Measurements from ENCODE around the gene HESX1.

HESX1 gene

GRCh38 chr3:57199895-57200297 is at the start of gene HESX1:
TSS of gene HESX1 (minus strand) at chr3:57199978. CDS start at chr3:57199918, 60 bp downstream.
- no peak within 1 kb of the TSS for H3K27ac ChIP-seq (ENCODE audit: low read length)
- H3K4me3 ChIP-seq (ENCODE audit: low read length): no peak within 1 kb of the TSS
- WGBS (ENCODE audit: insufficient coverage, insufficient read length): no CpG with 5 or more reads among the region's 4 CpGs
- H3K27me3 ChIP-seq (ENCODE audit: control insufficient read depth, insufficient read depth, low read length): no peaks in the 10 kb centered on the region
- peak; percentile 77 for DNase-seq (ENCODE audit: low read depth, low spot score)
- no peaks in the 10 kb centered on the region for H3K9me3 ChIP-seq (ENCODE audit: control insufficient read depth, insufficient read depth, low read length)
- no peaks in the 10 kb centered on the region for H3K36me3 ChIP-seq (ENCODE audit: control insufficient read depth, insufficient read depth, low read length)
- H3K4me1 ChIP-seq (ENCODE audit: control insufficient read depth, insufficient read depth, low read length): no peaks in the 10 kb centered on the region; the same call in 1 of the 2 replicates

- WGBS (ENCODE audit: insufficient coverage, insufficient read length): no CpG with 5 or more reads among the region's 2 CpGs
- Histone ChIP-seq H3K36me3 (ENCODE audit: control insufficient read depth, insufficient read depth, low read length) (no peaks in the 10 kb centered on the region), H3K27me3 (ENCODE audit: control insufficient read depth, insufficient read depth, low read length) (no peaks in the 10 kb centered on the region), H3K4me3 (ENCODE audit: low read length) (no peak overlapping the region), H3K27ac (ENCODE audit: low read length) (no peak overlapping the region), H3K4me1 (ENCODE audit: control insufficient read depth, insufficient read depth, low read length) (no peaks in the 10 kb centered on the region), H3K9me3 (ENCODE audit: control insufficient read depth, insufficient read depth, low read length) (no peaks in the 10 kb centered on the region)
- DNase-seq (ENCODE audit: low read depth, low spot score): no peak
Measured at GRCh38 chr3:57244946-57245345, 45.2 kb upstream of the HESX1 start.

DNA sequence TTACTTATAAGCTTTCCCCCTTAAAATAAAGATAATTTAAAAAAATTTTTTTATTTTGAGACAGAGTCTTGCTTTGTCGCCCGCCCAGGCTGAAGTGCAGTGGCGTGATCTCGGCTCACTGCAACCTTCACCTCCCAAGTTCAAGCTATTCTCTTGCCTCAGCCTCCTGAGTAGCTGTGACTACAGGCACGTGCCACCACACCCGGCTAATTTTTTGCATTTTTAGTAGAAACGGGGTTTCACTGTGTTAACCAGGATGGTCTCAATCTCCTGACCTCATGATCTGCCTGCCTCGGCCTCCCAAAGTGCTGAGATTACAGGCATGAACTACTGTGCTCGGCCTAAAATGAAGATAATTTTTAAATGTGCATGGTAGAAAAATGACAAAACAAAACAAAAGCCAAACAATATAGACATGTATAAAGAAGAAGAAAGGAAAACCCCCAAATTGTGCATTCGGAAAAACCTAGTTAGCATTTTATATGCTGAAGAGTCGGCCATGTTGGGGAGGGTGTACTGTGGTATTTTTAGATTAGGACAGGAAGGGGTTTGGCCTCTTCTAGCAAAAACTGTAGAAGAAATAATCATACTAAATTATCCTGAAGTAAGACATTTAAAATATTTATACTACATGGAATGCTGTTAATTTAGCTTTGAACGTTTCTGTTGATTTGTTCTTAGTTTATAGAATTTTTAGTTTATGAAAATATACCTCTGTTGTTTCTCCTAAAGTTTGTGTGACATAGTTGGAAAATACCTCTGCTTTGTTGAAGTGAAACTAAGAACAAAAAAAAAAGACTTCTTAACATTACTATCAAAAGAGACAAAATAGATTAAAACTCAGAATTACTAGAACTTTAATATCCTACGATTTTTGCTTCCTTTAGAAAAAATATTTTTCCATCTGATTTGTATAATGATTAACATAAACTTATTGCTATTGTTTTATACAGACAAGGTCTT is 35.1 kb upstream of the HESX1 start:
- H3K4me3 ChIP-seq (ENCODE audit: low read length): no peak overlapping the region
- no peaks in the 10 kb centered on the region for H3K27me3 ChIP-seq (ENCODE audit: control insufficient read depth, insufficient read depth, low read length)
- no peaks in the 10 kb centered on the region for H3K4me1 ChIP-seq (ENCODE audit: control insufficient read depth, insufficient read depth, low read length)
- H3K36me3 ChIP-seq (ENCODE audit: control insufficient read depth, insufficient read depth, low read length): no peaks in the 10 kb centered on the region
- H3K9me3 ChIP-seq (ENCODE audit: control insufficient read depth, insufficient read depth, low read length): no peaks in the 10 kb centered on the region
- WGBS (ENCODE audit: insufficient coverage, insufficient read length): no CpG with 5 or more reads among the region's 13 CpGs
- DNase-seq (ENCODE audit: low read depth, low spot score): no peak
- no peak overlapping the region for H3K27ac ChIP-seq (ENCODE audit: low read length)

DNA sequence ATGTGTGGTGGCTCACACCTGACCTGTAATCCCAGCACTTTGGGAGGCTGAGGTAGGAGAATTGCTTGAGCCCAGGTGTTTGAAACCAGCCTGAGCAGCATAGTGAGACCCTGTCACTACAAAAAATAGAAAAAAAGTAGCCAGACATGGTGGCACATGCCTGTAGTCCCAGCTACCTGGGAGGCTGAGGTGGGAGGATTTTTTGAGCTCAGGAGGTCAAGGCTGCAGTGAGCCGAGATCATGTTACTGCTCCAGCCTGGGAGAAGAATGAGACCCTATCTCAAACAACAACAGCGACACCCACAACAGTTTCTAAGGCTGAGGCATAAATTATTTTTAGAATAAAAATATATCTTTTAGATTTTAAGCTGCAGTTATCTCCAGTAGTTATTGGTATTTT is 34.0 kb upstream of the HESX1 start:
- Histone ChIP-seq H3K36me3 (ENCODE audit: control insufficient read depth, insufficient read depth, low read length) (no peaks in the 10 kb centered on the region), H3K9me3 (ENCODE audit: control insufficient read depth, insufficient read depth, low read length) (no peaks in the 10 kb centered on the region), H3K4me1 (ENCODE audit: control insufficient read depth, insufficient read depth, low read length) (no peaks in the 10 kb centered on the region), H3K4me3 (ENCODE audit: low read length) (no peak overlapping the region), H3K27ac (ENCODE audit: low read length) (no peak overlapping the region), H3K27me3 (ENCODE audit: control insufficient read depth, insufficient read depth, low read length) (no peaks in the 10 kb centered on the region)
- DNase-seq (ENCODE audit: low read depth, low spot score): no peak
- no CpG with 5 or more reads among the region's 2 CpGs for WGBS (ENCODE audit: insufficient coverage, insufficient read length)

- no CpG with 5 or more reads among the region's 2 CpGs for WGBS (ENCODE audit: insufficient coverage, insufficient read length)
- Histone ChIP-seq H3K4me1 (ENCODE audit: control insufficient read depth, insufficient read depth, low read length) (no peaks in the 10 kb centered on the region), H3K4me3 (ENCODE audit: low read length) (no peak overlapping the region), H3K36me3 (ENCODE audit: control insufficient read depth, insufficient read depth, low read length) (no peaks in the 10 kb centered on the region), H3K27ac (ENCODE audit: low read length) (no peak overlapping the region), H3K27me3 (ENCODE audit: control insufficient read depth, insufficient read depth, low read length) (no peaks in the 10 kb centered on the region), H3K9me3 (ENCODE audit: control insufficient read depth, insufficient read depth, low read length) (no peaks in the 10 kb centered on the region)
- no peak for DNase-seq (ENCODE audit: low read depth, low spot score)
Measured at GRCh38 chr3:57230006-57230405, 30.2 kb upstream of the HESX1 start.

GRCh38 chr3:57227930-57228751 is 28.4 kb upstream of the HESX1 start:
- Histone ChIP-seq H3K4me3 (ENCODE audit: low read length) (peak overlapping the region; percentile 71), H3K27me3 (ENCODE audit: control insufficient read depth, insufficient read depth, low read length) (no peaks in the 10 kb centered on the region), H3K9me3 (ENCODE audit: control insufficient read depth, insufficient read depth, low read length) (no peaks in the 10 kb centered on the region), H3K36me3 (ENCODE audit: control insufficient read depth, insufficient read depth, low read length) (no peaks in the 10 kb centered on the region), H3K4me1 (ENCODE audit: control insufficient read depth, insufficient read depth, low read length) (no peaks in the 10 kb centered on the region), H3K27ac (ENCODE audit: low read length) (no peak overlapping the region)
- no peak for DNase-seq (ENCODE audit: low read depth, low spot score)
- WGBS (ENCODE audit: insufficient coverage, insufficient read length): no CpG with 5 or more reads among the region's 70 CpGs

DNA sequence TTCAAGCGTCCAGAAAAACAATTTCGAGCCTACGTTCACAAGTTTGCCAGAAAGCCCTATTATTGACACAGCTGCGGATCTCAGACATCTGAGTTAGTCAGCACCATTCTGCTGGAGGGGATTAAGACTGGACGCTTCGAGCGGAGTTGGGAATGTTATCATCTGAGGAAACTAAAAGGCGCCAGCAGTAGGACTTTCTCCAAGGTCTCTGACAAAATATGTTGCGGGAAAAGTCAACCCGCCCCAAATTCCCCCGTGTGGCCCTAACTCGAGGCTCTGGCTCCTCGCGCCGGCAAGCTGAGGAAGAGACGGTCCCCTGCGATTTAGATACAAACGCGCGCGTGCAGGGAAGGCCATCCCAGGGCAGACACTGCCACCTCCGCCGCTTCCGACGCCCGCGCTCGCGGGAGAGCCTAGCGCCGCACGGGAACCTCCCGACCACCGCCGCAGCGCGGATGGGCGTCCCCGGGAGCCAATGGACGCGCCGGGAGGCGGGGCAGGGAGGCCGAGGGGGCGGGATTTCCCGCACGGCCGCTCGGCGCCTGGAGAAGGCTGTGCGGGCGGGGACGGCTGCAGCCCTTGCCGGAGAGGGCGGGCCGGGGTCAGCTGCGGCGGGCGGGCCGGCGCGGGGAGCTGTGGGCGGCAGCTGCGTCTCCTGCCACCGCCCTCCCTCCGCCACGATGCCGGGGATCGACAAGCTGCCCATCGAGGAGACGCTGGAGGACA is 27.6 kb upstream of the HESX1 start, which contains the start of gene APPL1:
APPL1 (plus strand) TSS at position 526 of the 726 bp plus-strand sequence; CDS start at position 681, 155 bp downstream.
- WGBS (ENCODE audit: insufficient coverage, insufficient read length): no CpG with 5 or more reads among the region's 71 CpGs

DNA sequence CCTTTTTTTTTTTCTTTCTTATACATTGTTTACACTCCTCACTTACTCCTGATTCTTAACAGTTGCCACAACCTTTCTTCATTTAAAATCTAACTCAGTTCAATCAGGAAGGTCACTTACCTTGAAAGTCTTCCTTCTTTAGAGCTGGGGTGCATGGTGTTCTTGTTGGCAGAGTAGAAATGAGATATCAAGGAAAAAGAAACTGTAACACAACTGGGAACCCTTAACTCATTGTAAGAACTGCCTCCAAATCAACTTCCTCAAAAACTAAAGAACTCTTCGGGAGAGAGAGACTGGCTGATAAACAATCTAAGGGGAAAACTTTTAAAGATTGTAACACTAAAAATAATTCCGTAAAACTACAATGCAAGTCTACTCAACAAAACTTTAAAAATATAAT is 26.4 kb upstream of the HESX1 start:
- H3K27me3 ChIP-seq (ENCODE audit: control insufficient read depth, insufficient read depth, low read length): no peaks in the 10 kb centered on the region
- H3K4me3 ChIP-seq (ENCODE audit: low read length): no peak overlapping the region
- DNase-seq (ENCODE audit: low read depth, low spot score): no peak
- H3K9me3 ChIP-seq (ENCODE audit: control insufficient read depth, insufficient read depth, low read length): no peaks in the 10 kb centered on the region
- WGBS (ENCODE audit: insufficient coverage, insufficient read length): 100% methylated on average over 1 of the region's 2 CpGs
- H3K27ac ChIP-seq (ENCODE audit: low read length): no peak overlapping the region
- H3K36me3 ChIP-seq (ENCODE audit: control insufficient read depth, insufficient read depth, low read length): no peaks in the 10 kb centered on the region
- H3K4me1 ChIP-seq (ENCODE audit: control insufficient read depth, insufficient read depth, low read length): no peaks in the 10 kb centered on the region

More for the DNA sequence above, 27.6 kb upstream of the HESX1 start, which contains the start of gene APPL1:
- H3K27ac ChIP-seq (ENCODE audit: low read length): no peak within 1 kb of the TSS
- H3K4me3 ChIP-seq (ENCODE audit: low read length): peak within 1 kb of the TSS; percentile 71
- no peaks in the 10 kb centered on the region for H3K4me1 ChIP-seq (ENCODE audit: control insufficient read depth, insufficient read depth, low read length)
- DNase-seq (ENCODE audit: low read depth, low spot score): peak; percentile 80
- no peaks in the 10 kb centered on the region for H3K27me3 ChIP-seq (ENCODE audit: control insufficient read depth, insufficient read depth, low read length)
- no peaks in the 10 kb centered on the region for H3K36me3 ChIP-seq (ENCODE audit: control insufficient read depth, insufficient read depth, low read length)
- H3K9me3 ChIP-seq (ENCODE audit: control insufficient read depth, insufficient read depth, low read length): no peaks in the 10 kb centered on the region

GRCh38 chr3:57224856-57225255 is 25.1 kb upstream of the HESX1 start:
- H3K9me3 ChIP-seq (ENCODE audit: control insufficient read depth, insufficient read depth, low read length): no peaks in the 10 kb centered on the region
- no peaks in the 10 kb centered on the region for H3K27me3 ChIP-seq (ENCODE audit: control insufficient read depth, insufficient read depth, low read length)
- H3K36me3 ChIP-seq (ENCODE audit: control insufficient read depth, insufficient read depth, low read length): no peaks in the 10 kb centered on the region
- no peaks in the 10 kb centered on the region for H3K4me1 ChIP-seq (ENCODE audit: control insufficient read depth, insufficient read depth, low read length)
- H3K4me3 ChIP-seq (ENCODE audit: low read length): no peak overlapping the region
- no CpG with 5 or more reads among the region's 4 CpGs for WGBS (ENCODE audit: insufficient coverage, insufficient read length)
- no peak overlapping the region for H3K27ac ChIP-seq (ENCODE audit: low read length)
- DNase-seq (ENCODE audit: low read depth, low spot score): no peak

- DNase-seq (ENCODE audit: low read depth, low spot score): no peak
- H3K4me1 ChIP-seq (ENCODE audit: control insufficient read depth, insufficient read depth, low read length): no peaks in the 10 kb centered on the region
- H3K27me3 ChIP-seq (ENCODE audit: control insufficient read depth, insufficient read depth, low read length): no peaks in the 10 kb centered on the region
- no peaks in the 10 kb centered on the region for H3K36me3 ChIP-seq (ENCODE audit: control insufficient read depth, insufficient read depth, low read length)
- WGBS (ENCODE audit: insufficient coverage, insufficient read length): no CpG with 5 or more reads among the region's 2 CpGs
- no peak overlapping the region for H3K4me3 ChIP-seq (ENCODE audit: low read length)
- no peaks in the 10 kb centered on the region for H3K9me3 ChIP-seq (ENCODE audit: control insufficient read depth, insufficient read depth, low read length)
- no peak overlapping the region for H3K27ac ChIP-seq (ENCODE audit: low read length)
Measured at GRCh38 chr3:57221883-57222282, 22.1 kb upstream of the HESX1 start.

Measured in iPS DF 6.9 (cell line).